Activated naive CD8-positive, alpha-beta T cell (primary cell): ENCODE data around the gene NLRC5.
"Not testable (repeated sequence)": the region's sequence is repeated elsewhere in the genome, so short reads cannot be mapped to it uniquely, and the experiment has no call there.

Experiments
- H3K27ac Mint-ChIP-seq: one replicate; pipeline ENCODE4 v1.8.0; 2021; ENCODE audit warnings: mixed read lengths
- H3K27me3 Mint-ChIP-seq: one replicate; pipeline ENCODE4 v1.8.0; 2021; ENCODE audit warnings: mixed read lengths
- H3K36me3 Mint-ChIP-seq: one replicate; pipeline ENCODE4 v1.8.0; 2021; ENCODE audit warnings: mixed read lengths
- H3K4me1 Mint-ChIP-seq: one replicate; pipeline ENCODE4 v1.8.0; 2021; ENCODE audit warnings: low read depth, mixed read lengths
- H3K4me3 Mint-ChIP-seq: one replicate; pipeline ENCODE4 v1.8.0; 2021; ENCODE audit warnings: mild to moderate bottlenecking, mixed read lengths
- H3K9me3 Mint-ChIP-seq: one replicate; pipeline ENCODE4 v1.8.0; 2021; ENCODE audit warnings: low read depth, mixed read lengths

NLRC5 gene

GRCh38 chr16:56972403-56973293 is 16.7 kb upstream of the NLRC5 start:
- no peak overlapping the region for H3K4me3 Mint-ChIP-seq
- H3K36me3 Mint-ChIP-seq, result no peaks in the 10 kb centered on the region
- H3K27ac Mint-ChIP-seq, result peak overlapping the region; percentile 10
- peaks cover 53% of the 10 kb centered on the region for H3K4me1 Mint-ChIP-seq
- H3K27me3 Mint-ChIP-seq, result no peaks in the 10 kb centered on the region
- H3K9me3 Mint-ChIP-seq, result no peaks in the 10 kb centered on the region

DNA sequence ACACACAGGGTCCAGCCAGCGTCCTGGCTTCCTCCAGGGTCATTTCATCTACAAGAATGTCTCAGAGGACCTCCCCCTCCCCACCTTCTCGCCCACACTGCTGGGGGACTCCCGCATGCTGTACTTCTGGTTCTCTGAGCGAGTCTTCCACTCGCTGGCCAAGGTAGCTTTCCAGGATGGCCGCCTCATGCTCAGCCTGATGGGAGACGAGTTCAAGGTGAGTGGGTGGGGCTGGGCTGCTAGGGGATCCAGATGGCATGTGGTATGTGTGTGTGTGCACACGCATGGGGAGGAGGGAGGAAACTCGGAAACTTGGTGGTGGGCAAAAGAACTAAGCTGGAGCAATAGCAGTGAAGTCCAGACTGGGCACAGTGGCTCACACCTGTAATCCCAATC is 16.1 kb upstream of the NLRC5 start:
- H3K27me3 Mint-ChIP-seq, result no peaks in the 10 kb centered on the region
- H3K4me1 Mint-ChIP-seq, result peaks cover 57% of the 10 kb centered on the region
- no peak overlapping the region for H3K4me3 Mint-ChIP-seq
- no peaks in the 10 kb centered on the region for H3K36me3 Mint-ChIP-seq
- H3K9me3 Mint-ChIP-seq, result no peaks in the 10 kb centered on the region
- no peak overlapping the region for H3K27ac Mint-ChIP-seq

- not testable (repeated sequence) for H3K4me3 Mint-ChIP-seq, H3K27me3 Mint-ChIP-seq, H3K9me3 Mint-ChIP-seq, H3K36me3 Mint-ChIP-seq, H3K27ac Mint-ChIP-seq
- H3K4me1 Mint-ChIP-seq, result peaks cover 58% of the 10 kb centered on the region
Observed at GRCh38 chr16:56973899-56974298, 15.5 kb upstream of the NLRC5 start.

DNA sequence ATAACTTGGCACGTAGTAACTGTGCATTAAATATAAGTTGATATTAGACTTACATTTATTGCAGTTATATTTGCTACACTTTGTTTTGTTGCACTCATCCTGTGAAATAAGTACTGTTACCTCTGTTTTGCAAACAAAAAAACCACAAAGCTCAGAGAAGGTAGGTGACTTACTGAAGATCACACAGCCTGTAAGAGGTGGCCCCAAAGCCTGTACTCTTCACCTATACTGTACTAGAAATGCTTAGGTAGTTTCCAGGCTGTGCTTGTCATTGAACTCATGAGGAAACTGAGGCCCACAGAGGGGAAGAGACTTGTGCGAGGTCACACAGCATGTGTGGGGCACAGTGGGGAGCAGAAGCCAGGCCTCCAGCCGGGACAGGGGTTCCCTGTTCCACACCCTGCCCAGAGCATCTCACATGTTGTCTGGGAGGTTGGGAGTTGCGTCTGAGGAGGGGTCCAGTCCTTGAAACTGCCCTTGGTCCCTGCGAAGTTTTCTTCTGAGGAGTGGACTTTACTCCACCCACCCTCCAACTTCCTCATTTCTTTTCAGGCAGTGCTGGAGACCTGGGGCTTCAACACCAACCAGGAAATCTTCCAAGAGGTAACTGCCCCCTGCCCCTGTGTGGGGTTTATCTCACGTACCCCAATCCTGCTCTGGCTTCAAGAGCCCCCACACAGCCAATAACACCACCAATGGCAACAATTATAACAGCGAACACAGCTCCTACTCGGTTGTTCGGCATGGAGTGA is 14.6 kb upstream of the NLRC5 start:
- Mint-ChIP-seq H3K9me3 (no peaks in the 10 kb centered on the region), H3K36me3 (no peaks in the 10 kb centered on the region), H3K4me3 (no peak overlapping the region), H3K27ac (peak overlapping the region; percentile 69), H3K27me3 (no peaks in the 10 kb centered on the region), H3K4me1 (peaks cover 66% of the 10 kb centered on the region)

GRCh38 chr16:56975714-56976113 is 13.6 kb upstream of the NLRC5 start:
- peak overlapping the region; percentile 69 for H3K27ac Mint-ChIP-seq
- no peaks in the 10 kb centered on the region for H3K9me3 Mint-ChIP-seq
- H3K36me3 Mint-ChIP-seq, result no peaks in the 10 kb centered on the region
- peak overlapping the region; percentile 27 for H3K4me3 Mint-ChIP-seq
- peaks cover 76% of the 10 kb centered on the region for H3K4me1 Mint-ChIP-seq
- no peaks in the 10 kb centered on the region for H3K27me3 Mint-ChIP-seq

DNA sequence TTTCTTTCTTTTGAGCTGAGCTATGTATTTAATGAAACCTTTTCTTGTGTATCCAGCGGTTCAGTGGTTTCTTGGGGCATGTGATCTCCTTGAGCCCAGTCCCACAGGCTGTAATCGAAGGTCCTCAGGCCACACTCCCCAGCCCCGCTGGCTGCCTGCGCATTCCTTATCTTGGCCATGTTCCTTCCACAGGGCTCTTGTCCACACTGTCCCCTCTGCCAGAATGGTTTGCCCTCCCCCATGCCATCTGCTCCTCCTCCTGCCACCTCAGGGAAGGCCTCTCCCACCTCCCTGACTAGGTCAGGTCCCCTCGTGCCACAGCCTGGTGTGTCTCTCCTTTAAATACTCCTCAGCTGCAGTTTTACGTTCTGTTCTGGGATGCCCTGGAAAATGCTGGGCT is 12.1 kb upstream of the NLRC5 start:
- Mint-ChIP-seq H3K27ac (peak overlapping the region; percentile 68), H3K4me3 (no peak overlapping the region), H3K27me3 (no peaks in the 10 kb centered on the region), H3K9me3 (no peaks in the 10 kb centered on the region), H3K36me3 (peaks cover 4% of the 10 kb centered on the region), H3K4me1 (peaks cover 84% of the 10 kb centered on the region)

DNA sequence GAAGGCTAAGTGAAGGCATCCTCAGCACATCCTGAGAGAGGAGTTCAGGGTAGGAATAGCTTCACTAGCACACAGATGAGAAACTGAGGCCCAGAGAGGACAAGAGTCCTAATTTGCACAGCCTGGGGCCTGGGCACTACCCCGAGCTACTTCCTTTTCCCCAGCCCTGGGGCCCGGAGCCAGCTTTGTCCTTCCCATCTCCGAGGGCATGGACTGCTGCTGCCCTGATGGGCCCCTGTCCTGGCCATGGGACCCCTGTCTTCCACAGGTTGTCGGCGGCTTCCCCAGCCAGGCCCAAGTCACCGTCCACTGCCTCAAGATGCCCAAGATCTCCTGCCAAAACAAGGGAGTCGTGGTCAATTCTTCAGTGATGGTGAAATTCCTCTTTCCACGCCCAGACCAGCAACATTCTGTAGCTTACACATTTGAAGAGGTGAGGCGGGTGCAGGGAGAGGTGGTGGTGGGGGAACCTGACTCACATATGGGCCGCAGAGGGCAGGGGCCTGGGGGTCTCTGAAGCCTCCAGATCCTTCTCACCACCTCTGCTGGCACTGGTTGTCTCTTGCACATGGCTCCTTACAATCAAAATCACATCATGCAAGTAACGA is 11.4 kb upstream of the NLRC5 start:
- H3K27ac Mint-ChIP-seq, result peak overlapping the region; percentile 68
- H3K9me3 Mint-ChIP-seq, result no peaks in the 10 kb centered on the region

GRCh38 chr16:56980201-56980535 is 9.2 kb upstream of the NLRC5 start:
- Mint-ChIP-seq H3K4me3 (peak overlapping the region; percentile 6), H3K9me3 (no peaks in the 10 kb centered on the region), H3K27ac (peak overlapping the region; percentile 82), H3K27me3 (no peaks in the 10 kb centered on the region), H3K4me1 (peaks cover 88% of the 10 kb centered on the region), H3K36me3 (peaks cover 16% of the 10 kb centered on the region)

More for the DNA sequence above, 11.4 kb upstream of the NLRC5 start:
- Mint-ChIP-seq H3K4me1 (peaks cover 86% of the 10 kb centered on the region), H3K4me3 (no peak overlapping the region), H3K36me3 (peaks cover 9% of the 10 kb centered on the region), H3K27me3 (no peaks in the 10 kb centered on the region)

DNA sequence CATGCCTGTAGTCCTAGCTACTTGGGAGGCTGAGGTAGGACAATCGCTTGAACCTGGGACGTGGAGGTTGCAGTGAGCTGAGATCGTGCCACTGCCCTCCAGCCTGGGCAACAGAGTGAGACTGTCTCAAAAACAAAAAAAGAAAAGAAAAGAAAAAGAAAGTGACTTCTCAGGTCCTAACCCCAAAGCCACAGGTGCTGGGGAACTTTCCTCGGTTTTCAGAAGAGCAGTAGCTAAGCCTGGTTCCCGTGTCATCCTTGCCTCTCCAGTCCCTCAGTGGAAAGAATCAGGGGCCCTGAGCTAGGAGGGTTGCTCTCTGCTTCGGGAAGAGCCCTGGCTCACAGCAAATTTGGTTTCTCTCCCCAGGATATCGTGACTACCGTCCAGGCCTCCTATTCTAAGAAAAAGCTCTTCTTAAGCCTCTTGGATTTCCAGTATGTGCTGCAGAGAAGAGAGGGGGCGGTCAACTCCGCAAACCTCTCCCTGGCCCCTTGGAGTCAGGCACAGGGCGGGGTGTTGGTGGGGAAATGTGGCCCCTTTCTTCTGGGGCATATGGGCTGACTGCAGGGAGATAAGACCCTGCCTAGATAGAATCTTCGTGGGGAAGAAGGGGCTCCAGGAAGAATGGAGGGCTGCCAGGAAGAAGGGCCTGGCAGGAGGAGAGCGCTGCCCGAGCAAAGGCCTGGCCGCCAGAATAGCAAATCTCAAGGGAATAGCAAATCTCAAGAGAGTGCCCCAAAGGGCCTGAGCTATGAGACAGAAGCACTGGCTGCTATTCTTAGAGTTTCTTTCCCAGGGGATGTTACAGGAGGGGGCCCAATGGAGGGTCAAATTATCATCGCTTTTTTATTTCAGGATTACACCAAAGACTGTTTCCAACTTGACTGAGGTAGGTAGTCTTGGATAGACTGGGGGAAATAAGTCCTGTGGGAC is 8.3 kb upstream of the NLRC5 start:
- peaks cover 88% of the 10 kb centered on the region for H3K4me1 Mint-ChIP-seq
- H3K4me3 Mint-ChIP-seq, result peak overlapping the region; percentile 52
- H3K27ac Mint-ChIP-seq, result peak overlapping the region; percentile 100
- H3K27me3 Mint-ChIP-seq, result no peaks in the 10 kb centered on the region
- peaks cover 20% of the 10 kb centered on the region for H3K36me3 Mint-ChIP-seq
- no peaks in the 10 kb centered on the region for H3K9me3 Mint-ChIP-seq

DNA sequence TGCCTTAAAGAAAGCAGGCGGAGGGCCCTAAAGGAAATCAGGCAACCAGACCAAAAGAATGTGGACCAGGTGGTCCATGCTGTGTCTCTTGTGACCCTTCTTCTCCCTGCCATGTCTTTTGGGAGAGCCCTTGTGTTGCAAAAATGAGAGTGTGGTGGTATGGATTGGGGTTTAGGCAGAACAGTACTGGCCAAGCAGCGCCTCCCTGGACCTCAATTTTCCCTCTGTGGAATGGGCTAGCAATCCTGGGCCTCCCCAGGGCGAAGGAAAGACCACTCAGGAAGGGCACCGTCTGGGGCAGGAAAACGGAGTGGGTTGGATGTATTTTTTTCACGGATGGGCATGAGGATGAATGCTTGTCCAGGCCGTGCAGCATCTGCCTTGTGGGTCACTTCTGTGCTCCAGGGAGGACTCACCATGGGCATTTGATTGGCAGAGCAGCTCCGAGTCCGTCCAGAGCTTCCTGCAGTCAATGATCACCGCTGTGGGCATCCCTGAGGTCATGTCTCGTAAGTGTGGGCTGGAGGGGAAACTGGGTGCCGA is 7.6 kb upstream of the NLRC5 start:
- H3K9me3 Mint-ChIP-seq, result no peaks in the 10 kb centered on the region
- H3K4me3 Mint-ChIP-seq, result peak overlapping the region; percentile 73
- H3K27ac Mint-ChIP-seq, result peak overlapping the region; percentile 100
- peaks cover 88% of the 10 kb centered on the region for H3K4me1 Mint-ChIP-seq
- no peaks in the 10 kb centered on the region for H3K27me3 Mint-ChIP-seq
- peaks cover 23% of the 10 kb centered on the region for H3K36me3 Mint-ChIP-seq

GRCh38 chr16:56982695-56983094 is 6.7 kb upstream of the NLRC5 start:
- H3K27me3 Mint-ChIP-seq, result no peaks in the 10 kb centered on the region

GRCh38 chr16:56983211-56983751 is 6.1 kb upstream of the NLRC5 start:
- no peaks in the 10 kb centered on the region for H3K9me3 Mint-ChIP-seq
- H3K4me1 Mint-ChIP-seq, result peaks cover 90% of the 10 kb centered on the region
- peaks cover 33% of the 10 kb centered on the region for H3K36me3 Mint-ChIP-seq
- peak overlapping the region; percentile 96 for H3K4me3 Mint-ChIP-seq
- no peaks in the 10 kb centered on the region for H3K27me3 Mint-ChIP-seq
- H3K27ac Mint-ChIP-seq, result peak overlapping the region; percentile 100

More at GRCh38 chr16:56982695-56983094, 6.7 kb upstream of the NLRC5 start:
- no peaks in the 10 kb centered on the region for H3K9me3 Mint-ChIP-seq
- peak overlapping the region; percentile 73 for H3K4me3 Mint-ChIP-seq
- peaks cover 89% of the 10 kb centered on the region for H3K4me1 Mint-ChIP-seq
- H3K36me3 Mint-ChIP-seq, result peaks cover 29% of the 10 kb centered on the region
- peak overlapping the region; percentile 100 for H3K27ac Mint-ChIP-seq

GRCh38 chr16:56984639-56985038 is 4.7 kb upstream of the NLRC5 start:
- Mint-ChIP-seq H3K4me1 (peaks cover 81% of the 10 kb centered on the region), H3K36me3 (peaks cover 33% of the 10 kb centered on the region), H3K9me3 (no peaks in the 10 kb centered on the region)

More at GRCh38 chr16:56984639-56985038, 4.7 kb upstream of the NLRC5 start:
- Mint-ChIP-seq H3K27ac (peak overlapping the region; percentile 100), H3K4me3 (peak overlapping the region; percentile 96), H3K27me3 (no peaks in the 10 kb centered on the region)
